ENCODE data around the gene DICER1.
"Not testable (repeated sequence)": the region's sequence is repeated elsewhere in the genome, so short reads cannot be mapped to it uniquely, and the experiment has no call there.

Gene DICER1

GRCh38 chr14:95146079-95146771 lies 11.1 kb downstream of the DICER1 start:
- DNase-seq (ENCODE audit: low read depth in 2 of 2), result no peak

GRCh38 chr14:95144849-95145248 lies 12.5 kb downstream of the DICER1 start:
- no peak for DNase-seq (ENCODE audit: low read depth in 2 of 2)

- no peak for DNase-seq (ENCODE audit: low read depth in 2 of 2)
Observed at GRCh38 chr14:95143808-95144620, 13.3 kb downstream of the DICER1 start.

GRCh38 chr14:95142208-95142607 lies 15.1 kb downstream of the DICER1 start:
- DNase-seq (ENCODE audit: low read depth in 2 of 2), result no peak

GRCh38 chr14:95141684-95142083 lies 15.6 kb downstream of the DICER1 start:
- no peak for DNase-seq (ENCODE audit: low read depth in 2 of 2)

- DNase-seq (ENCODE audit: low read depth in 2 of 2), result no peak
Observed at GRCh38 chr14:95140060-95140858, 17.1 kb downstream of the DICER1 start.

GRCh38 chr14:95138876-95139275 lies 18.5 kb downstream of the DICER1 start:
- no peak for DNase-seq (ENCODE audit: low read depth in 2 of 2)

- not testable (repeated sequence) for DNase-seq (ENCODE audit: low read depth in 2 of 2)
Observed at GRCh38 chr14:95138455-95138854, 18.9 kb downstream of the DICER1 start.

GRCh38 chr14:95137804-95138167 lies 19.5 kb downstream of the DICER1 start:
- no peak for DNase-seq (ENCODE audit: low read depth in 2 of 2)

- DNase-seq (ENCODE audit: low read depth in 2 of 2), result no peak
Observed at GRCh38 chr14:95137164-95137803, 20.0 kb downstream of the DICER1 start.

- no peak for DNase-seq (ENCODE audit: low read depth in 2 of 2)
Observed at GRCh38 chr14:95136631-95137030, 20.7 kb downstream of the DICER1 start.

GRCh38 chr14:95134304-95134933 lies 22.9 kb downstream of the DICER1 start:
- DNase-seq (ENCODE audit: low read depth in 2 of 2), result no peak

GRCh38 chr14:95133282-95133681 lies 24.0 kb downstream of the DICER1 start:
- DNase-seq (ENCODE audit: low read depth in 2 of 2), result no peak

- no peak for DNase-seq (ENCODE audit: low read depth in 2 of 2)
Observed at GRCh38 chr14:95132760-95133159, 24.6 kb downstream of the DICER1 start.

- DNase-seq (ENCODE audit: low read depth in 2 of 2), result no peak
Observed at GRCh38 chr14:95130549-95130948, 26.8 kb downstream of the DICER1 start.

GRCh38 chr14:95128140-95128539 lies 29.2 kb downstream of the DICER1 start:
- no peak for DNase-seq (ENCODE audit: low read depth in 2 of 2)

- DNase-seq (ENCODE audit: low read depth in 2 of 2), result no peak
Observed at GRCh38 chr14:95127531-95127911, 29.8 kb downstream of the DICER1 start.

- DNase-seq (ENCODE audit: low read depth in 2 of 2), result no peak
Observed at GRCh38 chr14:95126906-95127530, 30.3 kb downstream of the DICER1 start.

GRCh38 chr14:95125915-95126314 lies 31.4 kb downstream of the DICER1 start:
- no peak for DNase-seq (ENCODE audit: low read depth in 2 of 2)

GRCh38 chr14:95125221-95125620 lies 32.1 kb downstream of the DICER1 start:
- DNase-seq (ENCODE audit: low read depth in 2 of 2), result no peak

All from stimulated activated CD8-positive, alpha-beta memory T cell treated with anti-CD3 and anti-CD28 coated beads, Interleukin-7, amount 100 ng/mL, for 4 hours (primary cell).